Right atrium auricular region (tissue), 2 donors: ENCODE data around the gene ASTL. TPM values are rescaled to one million over a fixed set of nuclear protein-coding genes. Genes with fewer than 3 reads are reported as not detected.
"Not testable (repeated sequence)": the region's sequence is repeated elsewhere in the genome, so short reads cannot be mapped to it uniquely, and the experiment has no call there.

Experiments
- DNase-seq: peaks from one replicate; pipeline ENCODE4 v3.0.0-alpha.2; 2019; ENCODE audit warnings: low spot score
- H3K27ac ChIP-seq, 2 donors: fragments of 200-600 bp; sonication (generic); 1 replicate in 1 of 2; 2 replicates in 1 of 2; pipeline ENCODE4 v1.5.1; 2016 to 2019
- H3K27me3 ChIP-seq, 2 donors: fragments of 200-600 bp; sonication (generic); one replicate each; pipeline versions ENCODE4 v1.5.1 to v1.6.0; 2017 to 2019
- H3K36me3 ChIP-seq: fragments of 200-600 bp; sonication (generic); one replicate; pipeline ENCODE4 v1.5.1; 2016
- H3K4me1 ChIP-seq, 2 donors: fragments of 200-600 bp; sonication (generic); one replicate each; pipeline versions ENCODE4 v1.5.1 to v1.6.0; 2017 to 2019
- H3K4me3 ChIP-seq, 2 donors: fragments of 200-600 bp; sonication (generic); 1 replicate in 1 of 2; 2 replicates in 1 of 2; pipeline ENCODE4 v1.5.1; 2017 to 2019; ENCODE audit warnings: mild to moderate bottlenecking in 1 of 2, moderate library complexity in 1 of 2
- H3K9me3 ChIP-seq, 2 donors: fragments of 200-600 bp; sonication (generic); one replicate each; pipeline ENCODE4 v1.5.1; 2019
- CTCF ChIP-seq, 2 donors: fragments of 200-600 bp; sonication (generic); IDR thresholded peaks; one replicate each; pipeline ENCODE4 v1.5.1; 2019; ENCODE audit warnings: antibody characterized with exemption in 2 of 2
- total RNA-seq, 2 donors: library from RNA; depleted of rRNA; stranded (reverse); fragments of >200 nt; gene quantifications; one replicate each; pipeline ENCODE4 v1.1.0, GENCODE V29; 2016

The ASTL gene
- total RNA-seq, 2 donors from 2014 or later: not detected

- Histone ChIP-seq H3K27me3 (no peaks in the 10 kb centered on the region), H3K27ac (no peak overlapping the region), H3K9me3 (no peaks in the 10 kb centered on the region), H3K4me1 (peaks cover 0 to 41% of the 10 kb centered on the region in 2 donors), H3K4me3 (no peak overlapping the region), H3K36me3 (no peaks in the 10 kb centered on the region)
- TF ChIP-seq CTCF (IDR thresholded peaks at IDR 0.05): no peak
- DNase-seq: peak; percentile 55
Observed at GRCh38 chr2:96088340-96089335, 49.7 kb downstream of the ASTL start.

- no peak for TF ChIP-seq CTCF (IDR thresholded peaks at IDR 0.05)
- H3K27me3 ChIP-seq: no peaks in the 10 kb centered on the region
- H3K27ac ChIP-seq: no peak overlapping the region
- H3K4me3 ChIP-seq: no peak overlapping the region
- no peaks in the 10 kb centered on the region for H3K36me3 ChIP-seq
- H3K9me3 ChIP-seq: no peaks in the 10 kb centered on the region
- DNase-seq: no peak
- H3K4me1 ChIP-seq: peaks cover 0 to 52% of the 10 kb centered on the region in 2 donors
Observed at GRCh38 chr2:96087130-96087529, 51.2 kb downstream of the ASTL start.

- Histone ChIP-seq H3K27me3 (no peaks in the 10 kb centered on the region), H3K36me3 (no peaks in the 10 kb centered on the region), H3K4me3 (no peak overlapping the region), H3K9me3 (no peaks in the 10 kb centered on the region), H3K4me1 (peaks cover 0 to 41% of the 10 kb centered on the region in 2 donors), H3K27ac (no peak overlapping the region)
- no peak for TF ChIP-seq CTCF (IDR thresholded peaks at IDR 0.05)
- DNase-seq: peak; percentile 52
Observed at GRCh38 chr2:96085541-96086355, 52.6 kb downstream of the ASTL start.

- not testable (repeated sequence) for H3K27me3 ChIP-seq, H3K36me3 ChIP-seq, H3K9me3 ChIP-seq, H3K4me3 ChIP-seq, H3K27ac ChIP-seq
- DNase-seq: peak; percentile 46
- peaks cover 0 to 36% of the 10 kb centered on the region in 2 donors for H3K4me1 ChIP-seq
Observed at GRCh38 chr2:96084858-96085518, 53.3 kb downstream of the ASTL start.

- peak; percentile 47 for DNase-seq
- Histone ChIP-seq H3K27me3 (no peaks in the 10 kb centered on the region), H3K4me1 (peaks cover 0 to 28% of the 10 kb centered on the region in 2 donors), H3K36me3 (no peaks in the 10 kb centered on the region), H3K4me3 (no peak overlapping the region), H3K9me3 (no peaks in the 10 kb centered on the region), H3K27ac (peak overlapping the region in 1 of 2 donors; percentile 23)
- TF ChIP-seq CTCF (IDR thresholded peaks at IDR 0.05): no peak
Observed at GRCh38 chr2:96083989-96084857, 54.1 kb downstream of the ASTL start.
